ENCODE data around the gene STXBP6.

The STXBP6 gene

GRCh38 chr14:24766434-24766833, 283.5 kb downstream of the STXBP6 start:
- ChIA-PET POLR2A (interaction anchor here (0.6 kb wide), 1 partner anchor 21 kb away, joined by 3 read pairs; no protein-coding TSS in a partner anchor), CTCF (interaction anchor here (1.3 to 1.5 kb wide), 3 partner anchors 12 to 40 kb away, joined by 3 to 6 read pairs (median 3); no protein-coding TSS in a partner anchor)
- Histone ChIP-seq H3K27ac (ENCODE audit: insufficient read depth in 1 of 2, low read depth in 1 of 2, low read length in 2 of 2, poor library complexity in 1 of 2, severe bottlenecking in 2 of 2) (no peak overlapping the region), H3K36me3 (ENCODE audit: control insufficient read depth in 4 of 4, insufficient read depth in 4 of 4, low read length in 3 of 4) (no peaks in the 10 kb centered on the region), H3K27me3 (replicated peaks in 2 of 5; ENCODE audit: control insufficient read depth in 4 of 5, insufficient read depth in 5 of 5, low read length in 4 of 5) (no peaks in the 10 kb centered on the region), H3K4me1 (ENCODE audit: control extremely low read depth in 1 of 4, control insufficient read depth in 4 of 4, insufficient read depth in 4 of 4, low read length in 3 of 4) (no peaks in the 10 kb centered on the region), H3K9me3 (ENCODE audit: control extremely low read depth in 1 of 5, control insufficient read depth in 4 of 5, insufficient read depth in 2 of 5, low read depth in 1 of 5, low read length in 4 of 5) (peaks cover 0 to 3% (median 0%) of the 10 kb centered on the region in 5 experiments), H3K4me3 (ENCODE audit: control insufficient read depth in 1 of 7, extremely low read depth in 1 of 7, insufficient read depth in 4 of 7, low read depth in 2 of 7, low read length in 6 of 7) (no peak overlapping the region)
- WGBS (ENCODE audit: insufficient coverage) = 100% methylated on average over 1 of the region's 2 CpGs
- DNase-seq = no peak

- no peak for DNase-seq
- H3K36me3 ChIP-seq (ENCODE audit: control insufficient read depth in 4 of 4, insufficient read depth in 4 of 4, low read length in 3 of 4) = no peaks in the 10 kb centered on the region
- no peaks in the 10 kb centered on the region for H3K4me1 ChIP-seq (ENCODE audit: control extremely low read depth in 1 of 4, control insufficient read depth in 4 of 4, insufficient read depth in 4 of 4, low read length in 3 of 4)
- H3K9me3 ChIP-seq (ENCODE audit: control extremely low read depth in 1 of 5, control insufficient read depth in 4 of 5, insufficient read depth in 2 of 5, low read depth in 1 of 5, low read length in 4 of 5) = no peaks in the 10 kb centered on the region
- H3K4me3 ChIP-seq (ENCODE audit: control insufficient read depth in 1 of 7, extremely low read depth in 1 of 7, insufficient read depth in 4 of 7, low read depth in 2 of 7, low read length in 6 of 7) = no peak overlapping the region
- H3K27ac ChIP-seq (ENCODE audit: insufficient read depth in 1 of 2, low read depth in 1 of 2, low read length in 2 of 2, poor library complexity in 1 of 2, severe bottlenecking in 2 of 2) = no peak overlapping the region
- 80% methylated on average over 1 of the region's 2 CpGs for WGBS (ENCODE audit: insufficient coverage)
- POLR2A ChIA-PET = no interaction called here
- CTCF ChIA-PET = interaction anchor here (1.6 kb wide), 1 partner anchor 25 kb away, joined by 4 read pairs; no protein-coding TSS in a partner anchor
- no peaks in the 10 kb centered on the region for H3K27me3 ChIP-seq (replicated peaks in 2 of 5; ENCODE audit: control insufficient read depth in 4 of 5, insufficient read depth in 5 of 5, low read length in 4 of 5)
These were observed 288.8 kb downstream of the STXBP6 start for GRCh38 chr14:24761141-24761540.
